Caco-2 (cell line): ENCODE results near the gene CPHXL2. TPM values are rescaled to one million over a fixed set of nuclear protein-coding genes. Genes with fewer than 3 reads are reported as not detected.
A peak's percentile ranks its signal among the peaks of the same experiment; 100 is the strongest.

Experiments
- BruUV-seq: library from RNA; stranded (reverse); fragments of 400-500 nt; replicated peaks from 2 replicates; lab custom pipeline; 2021; lab: Mats Ljungman, UMichigan
- CTCF ChIA-PET: fragments of 300-600 bp; sonication (Branson Sonifier 250); formaldehyde crosslinking; loops from one replicate; lab custom pipeline; 2022; ENCODE audit warnings: antibody characterized with exemption; lab: Charles Lee
- POLR2A ChIA-PET: fragments of 300-600 bp; sonication (Branson Sonifier 250); formaldehyde crosslinking; loops from one replicate; lab custom pipeline; 2022; ENCODE audit warnings: antibody characterized with exemption; lab: Charles Lee
- DNase-seq, 2 experiments: peaks; one replicate each; pipeline versions ENCODE4 v3.0.0 to v3.0.0-alpha.2; 2020 to 2022
- H3K27me3 ChIP-seq: replicated peaks from 2 replicates; pipeline ENCODE4 v1.6.0; 2011; ENCODE audit warnings: low read length; ENCODE audit not compliant: control insufficient read depth, insufficient read depth
- H3K36me3 ChIP-seq: 2 replicates; pipeline ENCODE4 v1.5.1; 2011; ENCODE audit warnings: low read length; ENCODE audit not compliant: control insufficient read depth, insufficient read depth
- H3K4me1 ChIP-seq: fragments of 250-450 bp; sonication (Bioruptor Pico); 2 replicates; pipeline ENCODE4 v1.5.1; 2020; ENCODE audit warnings: mild to moderate bottlenecking
- H3K4me3 ChIP-seq: 2 replicates; pipeline ENCODE4 v1.5.1; 2011; ENCODE audit warnings: low read depth, mild to moderate bottlenecking, control low read depth, low read length
- H3K9me3 ChIP-seq: fragments of 250-450 bp; sonication (Bioruptor Pico); 2 replicates; pipeline ENCODE4 v1.5.1; 2020; ENCODE audit warnings: mild to moderate bottlenecking, moderate library complexity
- H3K27ac Mint-ChIP-seq: one replicate; pipeline ENCODE4 v1.8.0; 2022; ENCODE audit warnings: mixed read lengths; ENCODE audit not compliant: unreplicated experiment
- H3K27me3 Mint-ChIP-seq: one replicate; pipeline ENCODE4 v1.8.0; 2022; ENCODE audit warnings: mixed read lengths; ENCODE audit not compliant: insufficient read depth, unreplicated experiment
- H3K36me3 Mint-ChIP-seq: one replicate; pipeline ENCODE4 v1.8.0; 2022; ENCODE audit warnings: mild to moderate bottlenecking, mixed read lengths; ENCODE audit not compliant: insufficient read depth, unreplicated experiment
- H3K4me1 Mint-ChIP-seq: one replicate; pipeline ENCODE4 v1.8.0; 2022; ENCODE audit warnings: low read depth, mixed read lengths; ENCODE audit not compliant: unreplicated experiment
- H3K4me3 Mint-ChIP-seq: one replicate; pipeline ENCODE4 v1.8.0; 2022; ENCODE audit warnings: mild to moderate bottlenecking, moderate library complexity, mixed read lengths; ENCODE audit not compliant: unreplicated experiment
- H3K9me3 Mint-ChIP-seq: one replicate; pipeline ENCODE4 v1.8.0; 2022; ENCODE audit warnings: mixed read lengths; ENCODE audit not compliant: unreplicated experiment
- CTCF ChIP-seq, 2 experiments: fragments of 200-600 bp in 1 of 2; IDR thresholded peaks; 1 replicate in 1 of 2; 2 replicates in 1 of 2; pipeline versions ENCODE4 v1.5.1 to v1.8.0; 2011 to 2022; ENCODE audit warnings: antibody characterized with exemption in 1 of 2, control low read depth in 1 of 2, inconsistent platforms in 1 of 2, low read depth in 1 of 2, low read length in 1 of 2, mild to moderate bottlenecking in 1 of 2, moderate library complexity in 1 of 2; ENCODE audit not compliant: insufficient read depth in 1 of 2, severe bottlenecking in 1 of 2, unreplicated experiment in 1 of 2
- intact Hi-C: fragments of 100-400 bp; cut with micrococcal nuclease; formaldehyde crosslinking; loops from one replicate; pipeline ENCODE4 v1.10.0; 2022; ENCODE audit not compliant: unreplicated experiment
- total RNA-seq: library from RNA; stranded (reverse); gene quantifications from 2 replicates; pipeline ENCODE4 v1.2.3, GENCODE V29; 2022

The CPHXL2 gene
- total RNA-seq, 1 experiment from 2014 or later = not detected

- no peaks in the 10 kb centered on the region for H3K9me3 Mint-ChIP-seq
- H3K4me3 Mint-ChIP-seq = no peak overlapping the region
- H3K27me3 Mint-ChIP-seq = no peaks in the 10 kb centered on the region
- CTCF ChIA-PET = no interaction called here
- POLR2A ChIA-PET = no interaction called here
- peak in 1 of 2 experiments; percentile 19 for DNase-seq
- H3K4me1 Mint-ChIP-seq = no peaks in the 10 kb centered on the region
- H3K36me3 Mint-ChIP-seq = no peaks in the 10 kb centered on the region
- Histone ChIP-seq H3K9me3 (no peaks in the 10 kb centered on the region; the same call in 1 of the 2 replicates), H3K4me1 (no peaks in the 10 kb centered on the region), H3K4me3 (no peak overlapping the region), H3K27me3 (no peaks in the 10 kb centered on the region), H3K36me3 (no peaks in the 10 kb centered on the region)
- no peak overlapping the region for H3K27ac Mint-ChIP-seq
- intact Hi-C loops = loop anchor here (2.0 kb wide), 1 partner anchor 69 kb away; no protein-coding TSS in a partner anchor
- BruUV-seq = no TSS peak
- TF ChIP-seq CTCF (IDR thresholded peaks at IDR 0.05; ENCODE audit: insufficient read depth in 1 of 2, low read depth in 1 of 2, low read length in 1 of 2, severe bottlenecking in 1 of 2, unreplicated experiment in 1 of 2) = peak; percentile 15 to 35
Measured at GRCh38 chr16:75695708-75696107, 18.9 kb upstream of the CPHXL2 start.

GRCh38 chr16:75687361-75687760 lies 10.6 kb upstream of the CPHXL2 start:
- ChIA-PET CTCF (no interaction called here), POLR2A (no interaction called here)
- Histone ChIP-seq H3K9me3 (0 out of 2 replicates have a peak, but pooled peaks cover 14% of the 10 kb centered on the region), H3K36me3 (no peaks in the 10 kb centered on the region), H3K4me1 (no peaks in the 10 kb centered on the region), H3K4me3 (no peak overlapping the region), H3K27me3 (no peaks in the 10 kb centered on the region)
- TF ChIP-seq CTCF (IDR thresholded peaks at IDR 0.05; ENCODE audit: insufficient read depth in 1 of 2, low read depth in 1 of 2, low read length in 1 of 2, severe bottlenecking in 1 of 2, unreplicated experiment in 1 of 2) = no peak
- H3K36me3 Mint-ChIP-seq = peaks cover 4% of the 10 kb centered on the region
- H3K27ac Mint-ChIP-seq = no peak overlapping the region
- intact Hi-C loops = no loop called here
- no TSS peak for BruUV-seq
- no peaks in the 10 kb centered on the region for H3K4me1 Mint-ChIP-seq
- H3K9me3 Mint-ChIP-seq = peaks cover 27% of the 10 kb centered on the region
- no peak for DNase-seq
- H3K4me3 Mint-ChIP-seq = no peak overlapping the region
- no peaks in the 10 kb centered on the region for H3K27me3 Mint-ChIP-seq

- Mint-ChIP-seq H3K27ac (no peak overlapping the region), H3K27me3 (no peaks in the 10 kb centered on the region), H3K36me3 (peaks cover 4% of the 10 kb centered on the region), H3K4me1 (peaks cover 8% of the 10 kb centered on the region), H3K4me3 (no peak overlapping the region), H3K9me3 (peaks cover 29% of the 10 kb centered on the region)
- H3K4me1 ChIP-seq = peaks cover 5% of the 10 kb centered on the region
- POLR2A ChIA-PET = no interaction called here
- H3K4me3 ChIP-seq = no peak overlapping the region
- intact Hi-C loops = no loop called here
- no peak for TF ChIP-seq CTCF (IDR thresholded peaks at IDR 0.05; ENCODE audit: insufficient read depth in 1 of 2, low read depth in 1 of 2, low read length in 1 of 2, severe bottlenecking in 1 of 2, unreplicated experiment in 1 of 2)
- DNase-seq = no peak
- H3K9me3 ChIP-seq = 0 out of 2 replicates have a peak, but pooled peaks cover 14% of the 10 kb centered on the region
- H3K36me3 ChIP-seq = no peaks in the 10 kb centered on the region
- CTCF ChIA-PET = no interaction called here
- BruUV-seq = no TSS peak
- no peaks in the 10 kb centered on the region for H3K27me3 ChIP-seq
Measured at GRCh38 chr16:75682308-75682707, 5.5 kb upstream of the CPHXL2 start.
